H1 (cell line): ENCODE data around the gene GLG1. TPM values are rescaled to one million over a fixed set of nuclear protein-coding genes. Genes with fewer than 3 reads are reported as not detected.

Source experiments
- CTCF ChIA-PET: fragments of 300-600 bp; sonication (Branson Sonifier 250); formaldehyde crosslinking; loops from one replicate; lab custom pipeline; 2021; ENCODE audit not compliant: partially characterized antibody; lab: Charles Lee
- POLR2A ChIA-PET: fragments of 300-600 bp; sonication (Branson Sonifier 250); formaldehyde crosslinking; loops from one replicate; lab custom pipeline; 2021; ENCODE audit warnings: inconsistent platforms; ENCODE audit not compliant: partially characterized antibody; lab: Charles Lee
- DNase-seq, 2 experiments: peaks; one replicate each; pipeline versions ENCODE4 v3.0.0 to v3.0.0-alpha.2; 2010 to 2022; ENCODE audit warnings: low spot score in 2 of 2, low read depth in 1 of 2, mixed read lengths in 1 of 2
- FAIRE-seq: peaks from 2 replicates; lab custom pipeline; 2011; peaks lifted over from hg19 to GRCh38; lab: Jason Lieb, UNC
- H2AFZ ChIP-seq: 2 replicates; pipeline ENCODE4 v1.8.1; 2012; ENCODE audit warnings: low read length, inconsistent platforms
- H2AK5ac ChIP-seq: 2 replicates; pipeline ENCODE4 v1.6.1; 2013; ENCODE audit warnings: low read depth, low read length
- H2BK120ac ChIP-seq: replicated peaks from 2 replicates; pipeline ENCODE3; 2013; ENCODE audit warnings: low read depth, low read length, inconsistent platforms
- H2BK12ac ChIP-seq: 2 replicates; pipeline ENCODE4 v1.6.1; 2013; ENCODE audit warnings: low read depth, low read length
- H2BK15ac ChIP-seq: 2 replicates; pipeline ENCODE4 v1.6.1; 2013; ENCODE audit warnings: low read length
- H2BK20ac ChIP-seq: 2 replicates; pipeline ENCODE4 v1.6.1; 2013; ENCODE audit warnings: low read length
- H2BK5ac ChIP-seq: 2 replicates; pipeline ENCODE4 v1.6.1; 2013; ENCODE audit warnings: low read depth, low read length
- H3K14ac ChIP-seq: 2 replicates; pipeline ENCODE4 v1.6.1; 2013; ENCODE audit warnings: inconsistent platforms; ENCODE audit not compliant: insufficient read length
- H3K18ac ChIP-seq: 2 replicates; pipeline ENCODE4 v1.6.1; 2013; ENCODE audit warnings: low read length; ENCODE audit errors: extremely low read depth
- H3K23ac ChIP-seq: 2 replicates; pipeline ENCODE4 v1.6.1; 2013; ENCODE audit warnings: inconsistent platforms; ENCODE audit not compliant: insufficient read length
- H3K23me2 ChIP-seq: 2 replicates; pipeline ENCODE4 v1.6.1; 2013; ENCODE audit warnings: low read depth, low read length
- H3K27ac ChIP-seq: 2 replicates; pipeline ENCODE4 v1.6.1; 2011; ENCODE audit warnings: low read depth, low read length, inconsistent platforms
- H3K27me3 ChIP-seq, 4 experiments: replicated peaks in 1 of 4; 1 replicate in 1 of 4; 2 replicates in 3 of 4; pipeline versions ENCODE4 v1.6.1 to v1.8.1; 2011 to 2013; ENCODE audit warnings: low read length in 3 of 4, mild to moderate bottlenecking in 3 of 4, inconsistent platforms in 2 of 4, mixed read lengths in 2 of 4, moderate library complexity in 1 of 4; ENCODE audit not compliant: control insufficient read depth in 3 of 4, insufficient read depth in 3 of 4; ENCODE audit errors: extremely low read depth in 1 of 4
- H3K36me3 ChIP-seq, 4 experiments: 2 replicates each; pipeline versions ENCODE4 v1.6.1 to v1.8.1; 2011 to 2013; ENCODE audit warnings: mild to moderate bottlenecking in 4 of 4, low read length in 3 of 4, moderate library complexity in 2 of 4, control low read depth in 1 of 4, inconsistent platforms in 1 of 4; ENCODE audit not compliant: insufficient read depth in 4 of 4, control insufficient read depth in 2 of 4
- H3K4ac ChIP-seq: replicated peaks from 2 replicates; pipeline ENCODE3; 2013; ENCODE audit warnings: low read length, low read depth, mixed read lengths, inconsistent platforms; ENCODE audit not compliant: insufficient read length
- H3K4me1 ChIP-seq, 4 experiments: replicated peaks in 1 of 4; 1 replicate in 1 of 4; 2 replicates in 3 of 4; pipeline versions ENCODE4 v1.6.1 to v1.8.1; 2011 to 2013; ENCODE audit warnings: low read length in 3 of 4, inconsistent platforms in 2 of 4, mixed read lengths in 1 of 4; ENCODE audit not compliant: insufficient read depth in 4 of 4, control insufficient read depth in 3 of 4
- H3K4me2 ChIP-seq, 2 experiments: 2 replicates each; pipeline versions ENCODE4 v1.6.1 to v1.8.1; 2011 to 2013; ENCODE audit warnings: low read depth in 2 of 2, low read length in 2 of 2, control low read depth in 1 of 2, inconsistent platforms in 1 of 2, mild to moderate bottlenecking in 1 of 2; ENCODE audit not compliant: insufficient read depth in 1 of 2
- H3K4me3 ChIP-seq, 4 experiments: fragments of 200-600, 300-600 bp in 1 of 4; sonication (generic), shearing (Covaris generic), sonication (Bioruptor Twin) in 1 of 4; 2 replicates each; pipeline versions ENCODE4 v1.5.1 to v1.8.1; 2011 to 2016; ENCODE audit warnings: low read length in 4 of 4, low read depth in 3 of 4, control low read depth in 2 of 4, inconsistent platforms in 2 of 4, mild to moderate bottlenecking in 2 of 4, mixed read lengths in 1 of 4, moderate library complexity in 1 of 4; ENCODE audit not compliant: insufficient read depth in 2 of 4; ENCODE audit errors: extremely low read depth in 1 of 4
- H3K56ac ChIP-seq: replicated peaks from 2 replicates; pipeline ENCODE3; 2013; ENCODE audit warnings: low read depth, mild to moderate bottlenecking, mixed read lengths, low read length, inconsistent platforms; ENCODE audit not compliant: insufficient read length
- H3K79me1 ChIP-seq: 2 replicates; pipeline ENCODE4 v1.6.1; 2013; ENCODE audit warnings: low read depth, low read length, control low read depth
- H3K79me2 ChIP-seq, 2 experiments: 2 replicates each; pipeline versions ENCODE4 v1.6.1 to v1.8.1; 2012 to 2013; ENCODE audit warnings: low read length in 2 of 2, mild to moderate bottlenecking in 2 of 2, inconsistent platforms in 1 of 2; ENCODE audit not compliant: insufficient read depth in 2 of 2, control insufficient read depth in 1 of 2
- H3K9ac ChIP-seq, 4 experiments: replicated peaks in 1 of 4; 1 replicate in 1 of 4; 2 replicates in 3 of 4; pipeline versions ENCODE4 v1.6.1 to v1.8.1; 2011 to 2013; ENCODE audit warnings: low read depth in 3 of 4, low read length in 3 of 4, control low read depth in 2 of 4, mild to moderate bottlenecking in 2 of 4, moderate library complexity in 2 of 4, inconsistent platforms in 1 of 4; ENCODE audit errors: extremely low read depth in 1 of 4
- H3K9me3 ChIP-seq, 2 experiments: 2 replicates each; pipeline versions ENCODE4 v1.6.1 to v1.8.1; 2012 to 2013; ENCODE audit warnings: mild to moderate bottlenecking in 2 of 2, moderate library complexity in 2 of 2, control low read depth in 1 of 2, inconsistent platforms in 1 of 2, low read depth in 1 of 2, low read length in 1 of 2, mixed read lengths in 1 of 2; ENCODE audit not compliant: insufficient read depth in 2 of 2
- H4K20me1 ChIP-seq, 2 experiments: replicated peaks in 1 of 2; 2 replicates each; pipeline versions ENCODE3 to v1.8.1; 2011 to 2013; ENCODE audit warnings: inconsistent platforms in 2 of 2, low read length in 2 of 2, mild to moderate bottlenecking in 1 of 2; ENCODE audit not compliant: insufficient read depth in 2 of 2, control insufficient read depth in 1 of 2
- H4K5ac ChIP-seq: 2 replicates; pipeline ENCODE4 v1.6.1; 2013; ENCODE audit warnings: low read length, low read depth, mixed read lengths, inconsistent platforms; ENCODE audit not compliant: insufficient read length
- H4K8ac ChIP-seq: 2 replicates; pipeline ENCODE4 v1.8.0; 2013; ENCODE audit warnings: mild to moderate bottlenecking, moderate library complexity, low read length, inconsistent platforms; ENCODE audit not compliant: insufficient read depth; ENCODE audit errors: extremely low read depth
- H4K91ac ChIP-seq: replicated peaks from 2 replicates; pipeline ENCODE3; 2013; ENCODE audit warnings: low read length, mixed read lengths, inconsistent platforms; ENCODE audit not compliant: insufficient read length
- JUN ChIP-seq: IDR thresholded peaks from 2 replicates; pipeline ENCODE4 v1.6.1; 2011; ENCODE audit warnings: low read depth, mild to moderate bottlenecking, improper control_type of control experiment, low read length
- WGBS, 2 experiments: shearing (Covaris generic) in 1 of 2; methylation state at CpG; one replicate each; pipeline versions ENCODE4 v1.1.6 to v1.1.7; 2013 to 2015; ENCODE audit warnings: low lambda C conversion rate in 2 of 2, mixed read lengths in 2 of 2, inconsistent platforms in 1 of 2, low coverage in 1 of 2, missing lambda C conversion rate in 1 of 2; ENCODE audit not compliant: insufficient replicate concordance in 2 of 2, insufficient coverage in 1 of 2, insufficient read length in 1 of 2; ENCODE audit errors: extremely low coverage in 1 of 2, missing lambda C conversion rate in 1 of 2; 5-methylcytosine and 5-hydroxymethylcytosine counted together
- polyA plus RNA-seq, 7 experiments: library from polyadenylated mRNA; depleted of rRNA in 3 of 7; stranded (reverse) in 5 of 7; unstranded in 2 of 7; fragments of >200 nt in 5 of 7; fragments of 200-250 nt in 2 of 7; gene quantifications; 1 replicate in 5 of 7; 2 replicates in 1 of 7; 4 replicates in 1 of 7; pipeline versions ENCODE4 v1.2.1 to v1.2.3, GENCODE V29; 2011 to 2013; ENCODE audit warnings: missing spikeins in 2 of 7, mixed read lengths in 2 of 7
- total RNA-seq: library from RNA; stranded (reverse); fragmentation: NEBNext Ultra II Directional; extraction: Animal tissue kit (Norgen Biotek cat#: 25700); gene quantifications from 2 replicates; pipeline ENCODE4 v1.2.1, GENCODE V29; 2021

GLG1 gene
- total and polyA plus RNA-seq, 2 of the 8 experiments (the other 6 are each of a cell fraction or from before 2014, with no cell fraction given) = 53.4 to 139 TPM

GRCh38 chr16:74447578-74447977, 159.3 kb downstream of the GLG1 start:
- Histone ChIP-seq H3K79me1 (no peaks in the 10 kb centered on the region), H3K4me3 (no peak overlapping the region), H2BK12ac (no peak overlapping the region), H2BK20ac (no peak overlapping the region), H2BK120ac (no peak overlapping the region), H3K56ac (no peak overlapping the region), H3K4ac (no peak overlapping the region), H4K8ac (no peak overlapping the region), H3K27ac (no peak overlapping the region), H2AFZ (no peak overlapping the region), H3K18ac (no peak overlapping the region), H3K23me2 (no peaks in the 10 kb centered on the region), H4K91ac (no peak overlapping the region), H2BK15ac (no peak overlapping the region), H2AK5ac (no peak overlapping the region), H3K9ac (no peak overlapping the region), H3K36me3 (peaks cover 0 to 18% (median 10%) of the 10 kb centered on the region in 4 experiments; a peak in 6 of 8 replicates), H3K79me2 (no peaks in the 10 kb centered on the region), H3K4me2 (no peak overlapping the region), H2BK5ac (no peak overlapping the region), H3K27me3 (no peaks in the 10 kb centered on the region), H3K4me1 (no peaks in the 10 kb centered on the region), H4K5ac (no peak overlapping the region), H4K20me1 (no peaks in the 10 kb centered on the region), H3K9me3 (no peaks in the 10 kb centered on the region), H3K14ac (no peak overlapping the region), H3K23ac (no peak overlapping the region)
- POLR2A ChIA-PET = no interaction called here
- FAIRE-seq (no peak), DNase-seq (no peak)
- WGBS, 2 experiments = 94% methylated on average over 5 of the region's 5 CpGs; no CpG with 5 or more reads in 1 of the 2 experiments
- CTCF ChIA-PET = no interaction called here
- no peak for TF ChIP-seq JUN
